IMR-90 (cell line): Measurements from ENCODE around the gene DHX34. TPM values are rescaled to one million over a fixed set of nuclear protein-coding genes. Genes with fewer than 3 reads are reported as not detected.

Experiments
- ATAC-seq: fragments of 200-7000 bp; cut with Tn5 transposase; 2 replicates; pipeline ENCODE4 v1.9.1; 2020; ENCODE audit warnings: low read depth, mild to moderate bottlenecking, moderate library complexity
- BruUV-seq: library from RNA; stranded (reverse); fragments of 400-500 nt; replicated peaks from 2 replicates; lab custom pipeline; 2021; lab: Mats Ljungman, UMichigan
- CTCF ChIA-PET: fragments of 300-600 bp; formaldehyde crosslinking; extraction: SDS; loops from one replicate; lab custom pipeline; 2021; ENCODE audit warnings: antibody characterized with exemption; lab: Yijun Ruan, JAX
- POLR2A ChIA-PET: fragments of 300-600 bp; sonication (Branson Sonifier 250); formaldehyde crosslinking; loops from one replicate; lab custom pipeline; 2022; ENCODE audit warnings: antibody characterized with exemption; ENCODE audit not compliant: unreplicated experiment; lab: Charles Lee
- DNase-seq: peaks from one replicate; pipeline ENCODE4 v3.0.0; 2013
- H2AFZ ChIP-seq: replicated peaks from 2 replicates; pipeline ENCODE3; 2013; ENCODE audit warnings: low read length, mild to moderate bottlenecking; ENCODE audit not compliant: poor library complexity
- H2AK5ac ChIP-seq: 2 replicates; pipeline ENCODE4 v1.6.1; 2013; ENCODE audit warnings: low read depth, low read length, inconsistent platforms
- H2AK9ac ChIP-seq: replicated peaks from 2 replicates; pipeline ENCODE3; 2013; ENCODE audit warnings: mild to moderate bottlenecking, low read depth, low read length, moderate library complexity; ENCODE audit not compliant: poor library complexity
- H2BK120ac ChIP-seq: 2 replicates; pipeline ENCODE4 v1.6.1; 2013; ENCODE audit warnings: low read depth, low read length, inconsistent platforms
- H2BK15ac ChIP-seq: 3 replicates; pipeline ENCODE4 v1.6.1; 2013; ENCODE audit warnings: low read depth, low read length, inconsistent platforms
- H2BK20ac ChIP-seq: 2 replicates; pipeline ENCODE4 v1.6.1; 2013; ENCODE audit warnings: low read depth, mild to moderate bottlenecking, inconsistent platforms, low read length, moderate library complexity
- H2BK5ac ChIP-seq: 2 replicates; pipeline ENCODE4 v1.6.1; 2013; ENCODE audit warnings: mild to moderate bottlenecking, low read depth, low read length, inconsistent platforms; ENCODE audit not compliant: poor library complexity, severe bottlenecking
- H3K14ac ChIP-seq: replicated peaks from 2 replicates; pipeline ENCODE4 v1.6.1; 2013; ENCODE audit warnings: low read depth, low read length, inconsistent platforms
- H3K18ac ChIP-seq: 2 replicates; pipeline ENCODE4 v1.6.1; 2013; ENCODE audit warnings: low read depth, low read length, control low read depth
- H3K23ac ChIP-seq: 2 replicates; pipeline ENCODE4 v1.6.1; 2013; ENCODE audit warnings: low read depth, low read length, inconsistent platforms
- H3K27ac ChIP-seq: 2 replicates; pipeline ENCODE4 v1.5.1; 2013; ENCODE audit warnings: mild to moderate bottlenecking, control low read depth, low read length; ENCODE audit not compliant: insufficient read depth
- H3K27me3 ChIP-seq: 2 replicates; pipeline ENCODE4 v1.6.1; 2013; ENCODE audit warnings: low read length; ENCODE audit not compliant: control insufficient read depth, insufficient read depth
- H3K36me3 ChIP-seq: 2 replicates; pipeline ENCODE4 v1.6.1; 2013; ENCODE audit warnings: low read length, mixed read lengths; ENCODE audit not compliant: control insufficient read depth, insufficient read depth
- H3K4ac ChIP-seq: 2 replicates; pipeline ENCODE4 v1.6.1; 2013; ENCODE audit warnings: low read depth, low read length, inconsistent platforms
- H3K4me1 ChIP-seq: 2 replicates; pipeline ENCODE4 v1.6.1; 2013; ENCODE audit warnings: low read length, mixed read lengths; ENCODE audit not compliant: control insufficient read depth, insufficient read depth
- H3K4me2 ChIP-seq: 2 replicates; pipeline ENCODE4 v1.6.1; 2013; ENCODE audit warnings: low read depth, mild to moderate bottlenecking, control low read depth, low read length, moderate library complexity
- H3K4me3 ChIP-seq: 2 replicates; pipeline ENCODE4 v1.5.1; 2013; ENCODE audit warnings: low read depth, mild to moderate bottlenecking, control low read depth, low read length, moderate library complexity; ENCODE audit not compliant: insufficient read depth
- H3K56ac ChIP-seq: 2 replicates; pipeline ENCODE4 v1.6.1; 2013; ENCODE audit warnings: low read length, inconsistent platforms; ENCODE audit not compliant: insufficient read depth; ENCODE audit errors: extremely low read depth
- H3K79me1 ChIP-seq, 2 experiments: 2 replicates each; pipeline ENCODE4 v1.6.1; 2013; ENCODE audit warnings: low read length in 2 of 2, inconsistent platforms in 1 of 2, low read depth in 1 of 2
- H3K9ac ChIP-seq: 2 replicates; pipeline ENCODE4 v1.6.1; 2013; ENCODE audit warnings: low read depth, low read length, control low read depth
- H3K9me1 ChIP-seq: 2 replicates; pipeline ENCODE4 v1.6.1; 2013; ENCODE audit warnings: low read length, inconsistent platforms; ENCODE audit not compliant: insufficient read depth
- H3K9me3 ChIP-seq: 2 replicates; pipeline ENCODE4 v1.6.1; 2013; ENCODE audit warnings: low read length; ENCODE audit not compliant: control insufficient read depth, insufficient read depth
- H4K20me1 ChIP-seq: 2 replicates; pipeline ENCODE4 v1.6.1; 2013; ENCODE audit warnings: low read length, inconsistent platforms; ENCODE audit not compliant: insufficient read depth
- H4K5ac ChIP-seq: 2 replicates; pipeline ENCODE4 v1.6.1; 2013; ENCODE audit warnings: mild to moderate bottlenecking, low read depth, low read length, control low read depth
- H4K8ac ChIP-seq, 2 experiments: 2 replicates each; pipeline ENCODE4 v1.6.1; 2013; ENCODE audit warnings: low read depth in 2 of 2, low read length in 2 of 2, control low read depth in 1 of 2, inconsistent platforms in 1 of 2
- H4K91ac ChIP-seq: 2 replicates; pipeline ENCODE4 v1.6.1; 2013; ENCODE audit warnings: low read depth, low read length, inconsistent platforms; ENCODE audit not compliant: insufficient read depth
- BHLHE40 ChIP-seq: fragments of 150-350 bp; IDR thresholded peaks from 2 replicates; pipeline ENCODE4 v1.6.1; 2016; ENCODE audit warnings: mild to moderate bottlenecking, low read depth, low read length
- FOS ChIP-seq: fragments of 150-350 bp; IDR thresholded peaks from 2 replicates; pipeline ENCODE4 v1.6.1; 2016; ENCODE audit warnings: low read depth, low read length
- MAFK ChIP-seq: IDR thresholded peaks from 2 replicates; pipeline ENCODE4 v1.6.1; 2012; ENCODE audit warnings: low read depth, low read length, improper control_type of control experiment
- MAZ ChIP-seq: IDR thresholded peaks from 2 replicates; pipeline ENCODE4 v1.6.1; 2012; ENCODE audit warnings: low read depth, mild to moderate bottlenecking, low read length, improper control_type of control experiment, moderate library complexity, borderline replicate concordance
- NFE2L2 ChIP-seq: fragments of 150-350 bp; IDR thresholded peaks from 2 replicates; pipeline ENCODE4 v1.6.1; 2016; ENCODE audit warnings: low read depth, mild to moderate bottlenecking, low read length
- RAD21 ChIP-seq: IDR thresholded peaks from 2 replicates; pipeline ENCODE4 v1.6.1; 2012; ENCODE audit warnings: low read length, improper control_type of control experiment
- SMC3 ChIP-seq: fragments of 150-350 bp; IDR thresholded peaks from 2 replicates; pipeline ENCODE4 v1.6.1; 2016; ENCODE audit warnings: low read depth, mild to moderate bottlenecking, antibody characterized with exemption, low read length, moderate library complexity
- WGBS, 2 experiments: methylation state at CpG; one replicate each; pipeline versions ENCODE4 v1.1.5 to v1.1.7; 2013; ENCODE audit warnings: missing lambda C conversion rate in 2 of 2; ENCODE audit not compliant: insufficient read length in 1 of 2; ENCODE audit errors: extremely low coverage in 2 of 2; 5-methylcytosine and 5-hydroxymethylcytosine counted together
- dilution Hi-C: fragments of 300-500 bp; cut with HindIII; formaldehyde crosslinking; loops from one replicate; pipeline ENCODE4 v1.14.3; 2018; ENCODE audit warnings: low sequenced_read_pairs; ENCODE audit not compliant: unreplicated experiment
- in situ Hi-C: fragments of 300-500 bp; cut with MboI; formaldehyde crosslinking; loops from 3 replicates; pipeline ENCODE4 v1.14.3; 2019; ENCODE audit warnings: low sequenced_read_pairs, inconsistent platforms, mixed read lengths
- intact Hi-C: fragments of 100-400 bp; cut with micrococcal nuclease; formaldehyde crosslinking; loops from 2 replicates; pipeline ENCODE4 v1.10.0; 2022
- polyA plus RNA-seq, 3 experiments: library from polyadenylated mRNA; depleted of rRNA; stranded (reverse); fragments of >200 nt; gene quantifications; 2 replicates each; pipeline ENCODE4 v1.2.3, GENCODE V29; 2012; ENCODE audit warnings: low replicate concordance in 1 of 3
- total RNA-seq: library from RNA; depleted of rRNA; stranded (reverse); fragments of >200 nt; gene quantifications from 2 replicates; pipeline ENCODE4 v1.2.3, GENCODE V29; 2012
- TF ChIP-seq, protein P1 (sequence below): fragments of 150-350 bp; IDR thresholded peaks from 2 replicates; pipeline ENCODE4 v1.6.1; 2016; ENCODE audit warnings: low read depth, mild to moderate bottlenecking, low read length, moderate library complexity, borderline replicate concordance
- TF ChIP-seq, protein P2 (sequence below): conservative IDR thresholded peaks from 2 replicates; pipeline ENCODE4 v1.5.1; 2012; ENCODE audit warnings: mild to moderate bottlenecking, low read depth, low read length, improper control_type of control experiment

DHX34 gene
- total and polyA plus RNA-seq, 2 of the 4 experiments (the other 2 are of a cell fraction) = 4.5 to 13.7 TPM

DNA sequence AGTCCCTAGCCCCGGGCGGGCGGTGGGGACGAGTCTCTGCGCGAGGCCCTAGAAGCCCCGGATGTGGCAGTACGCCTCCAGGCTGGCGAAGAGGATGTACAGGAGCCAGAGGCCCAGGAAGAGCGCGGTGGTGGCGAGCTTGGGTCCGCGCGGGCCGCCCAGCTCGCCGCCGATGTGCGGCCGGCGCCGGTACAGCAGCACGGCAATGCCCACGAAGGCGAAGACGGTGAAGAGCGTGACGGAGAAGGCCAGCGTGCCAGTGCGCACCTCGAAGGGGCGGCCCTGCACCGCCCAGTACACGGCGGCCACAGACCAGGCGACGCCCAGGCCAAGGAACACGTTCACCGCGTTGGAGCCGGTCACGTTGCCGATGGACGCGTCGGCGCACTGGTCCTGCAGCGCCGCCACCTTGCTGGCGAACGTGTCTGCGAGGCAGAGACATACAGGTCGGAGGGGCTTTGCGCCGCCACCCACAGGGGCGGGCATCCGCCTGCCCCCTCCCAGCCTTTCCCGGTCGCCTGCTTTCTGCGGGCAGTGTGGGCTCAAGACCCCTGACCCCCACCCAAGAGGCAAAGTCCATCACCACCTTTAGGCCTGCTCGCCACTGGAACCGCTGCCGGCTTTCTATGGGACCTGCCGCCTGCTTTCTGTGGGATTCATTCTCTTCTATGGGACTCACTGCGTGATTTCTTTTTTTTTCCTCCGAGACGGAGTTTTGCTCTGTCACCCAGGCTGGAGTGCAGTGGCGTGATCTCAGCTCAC, 81.1 kb downstream of the DHX34 start:
- Histone ChIP-seq H3K27ac (no peak overlapping the region), H3K23ac (no peak overlapping the region), H3K27me3 (no peaks in the 10 kb centered on the region; the same call in 1 of the 2 replicates), H3K56ac (no peak overlapping the region), H2BK15ac (no peak overlapping the region; the same call in 2 of the 3 replicates), H3K18ac (no peak overlapping the region), H3K14ac (no peak overlapping the region), H4K91ac (no peak overlapping the region; the same call in 1 of the 2 replicates), H2AFZ (peak overlapping the region; percentile 94), H3K4me3 (no peak overlapping the region), H4K20me1 (peaks cover 8% of the 10 kb centered on the region), H3K36me3 (no peaks in the 10 kb centered on the region), H3K9me3 (no peaks in the 10 kb centered on the region), H3K4me1 (peaks cover 3% of the 10 kb centered on the region; the same call in 1 of the 2 replicates), H4K8ac (peak overlapping the region; percentile 42 to 44; a peak in 2 of 4 replicates), H3K9me1 (peaks cover 11% of the 10 kb centered on the region; the same call in 1 of the 2 replicates), H2BK120ac (peak overlapping the region; percentile 8; the same call in 1 of the 2 replicates), H3K79me1 (no peaks in the 10 kb centered on the region), H3K4me2 (peak overlapping the region; percentile 68; the same call in 1 of the 2 replicates), H4K5ac (no peak overlapping the region), H2AK5ac (no peak overlapping the region), H2BK5ac (no peak overlapping the region), H3K9ac (no peak overlapping the region; the same call in 1 of the 2 replicates), H2AK9ac (peak overlapping the region; percentile 5), H2BK20ac (no peak overlapping the region), H3K4ac (peak overlapping the region; percentile 58; the same call in 1 of the 2 replicates)
- TF ChIP-seq, protein P1, sequence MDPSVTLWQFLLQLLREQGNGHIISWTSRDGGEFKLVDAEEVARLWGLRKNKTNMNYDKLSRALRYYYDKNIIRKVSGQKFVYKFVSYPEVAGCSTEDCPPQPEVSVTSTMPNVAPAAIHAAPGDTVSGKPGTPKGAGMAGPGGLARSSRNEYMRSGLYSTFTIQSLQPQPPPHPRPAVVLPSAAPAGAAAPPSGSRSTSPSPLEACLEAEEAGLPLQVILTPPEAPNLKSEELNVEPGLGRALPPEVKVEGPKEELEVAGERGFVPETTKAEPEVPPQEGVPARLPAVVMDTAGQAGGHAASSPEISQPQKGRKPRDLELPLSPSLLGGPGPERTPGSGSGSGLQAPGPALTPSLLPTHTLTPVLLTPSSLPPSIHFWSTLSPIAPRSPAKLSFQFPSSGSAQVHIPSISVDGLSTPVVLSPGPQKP = no peak
- no peak for TF ChIP-seq BHLHE40
- no peak; the same call in 1 of the 2 replicates for TF ChIP-seq MAZ
- TF ChIP-seq RAD21 = no peak
- no peak for TF ChIP-seq NFE2L2
- no peak for TF ChIP-seq MAFK
- TF ChIP-seq, protein P2, sequence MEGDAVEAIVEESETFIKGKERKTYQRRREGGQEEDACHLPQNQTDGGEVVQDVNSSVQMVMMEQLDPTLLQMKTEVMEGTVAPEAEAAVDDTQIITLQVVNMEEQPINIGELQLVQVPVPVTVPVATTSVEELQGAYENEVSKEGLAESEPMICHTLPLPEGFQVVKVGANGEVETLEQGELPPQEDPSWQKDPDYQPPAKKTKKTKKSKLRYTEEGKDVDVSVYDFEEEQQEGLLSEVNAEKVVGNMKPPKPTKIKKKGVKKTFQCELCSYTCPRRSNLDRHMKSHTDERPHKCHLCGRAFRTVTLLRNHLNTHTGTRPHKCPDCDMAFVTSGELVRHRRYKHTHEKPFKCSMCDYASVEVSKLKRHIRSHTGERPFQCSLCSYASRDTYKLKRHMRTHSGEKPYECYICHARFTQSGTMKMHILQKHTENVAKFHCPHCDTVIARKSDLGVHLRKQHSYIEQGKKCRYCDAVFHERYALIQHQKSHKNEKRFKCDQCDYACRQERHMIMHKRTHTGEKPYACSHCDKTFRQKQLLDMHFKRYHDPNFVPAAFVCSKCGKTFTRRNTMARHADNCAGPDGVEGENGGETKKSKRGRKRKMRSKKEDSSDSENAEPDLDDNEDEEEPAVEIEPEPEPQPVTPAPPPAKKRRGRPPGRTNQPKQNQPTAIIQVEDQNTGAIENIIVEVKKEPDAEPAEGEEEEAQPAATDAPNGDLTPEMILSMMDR = no peak; the same call in 1 of the 2 replicates
- TF ChIP-seq FOS = no peak
- no peak for TF ChIP-seq SMC3
- ChIA-PET CTCF (no interaction called here), POLR2A (interaction anchor here (0.5 kb wide), 1 partner anchor 112 kb away, joined by 4 read pairs; no protein-coding TSS in a partner anchor)
- in situ Hi-C loops (loop anchor here (10.0 kb wide), 1 partner anchor 355 kb away; no protein-coding TSS in a partner anchor), intact Hi-C loops (no loop called here), dilution Hi-C loops (no loop called here)
- DNase-seq (peak; percentile 27), ATAC-seq (peak; percentile 6)
- 18% methylated on average over 35 of the region's 69 CpGs; no CpG with 5 or more reads in 1 of the 2 experiments for WGBS, 2 experiments
- no TSS peak for BruUV-seq
